GM12865 (cell line): ENCODE results near the gene ITPR2.

Experiments
- DNase-seq: peaks from one replicate; pipeline ENCODE4 v3.0.0; 2010; ENCODE audit warnings: low read depth
- H3K4me3 ChIP-seq: 2 replicates; pipeline ENCODE4 v1.5.1; 2011; ENCODE audit warnings: mild to moderate bottlenecking, low read depth, low read length, control low read depth
- CTCF ChIP-seq: IDR thresholded peaks from 2 replicates; pipeline ENCODE4 v1.5.1; 2011; ENCODE audit warnings: low read length, control low read depth, low read depth, inconsistent platforms; ENCODE audit not compliant: insufficient read depth; ENCODE audit errors: missing control alignments

Gene ITPR2

GRCh38 chr12:26361964-26362363 lies 471.0 kb downstream of the ITPR2 start:
- no peak for TF ChIP-seq CTCF
- no peak for DNase-seq
- H3K4me3 ChIP-seq: no peak overlapping the region

- no peak overlapping the region for H3K4me3 ChIP-seq
- no peak for DNase-seq
These were observed 472.9 kb downstream of the ITPR2 start for GRCh38 chr12:26360062-26360461.

GRCh38 chr12:26359576-26359975 lies 473.4 kb downstream of the ITPR2 start:
- H3K4me3 ChIP-seq: no peak overlapping the region
- no peak for TF ChIP-seq CTCF
- no peak for DNase-seq

More at GRCh38 chr12:26360062-26360461, 472.9 kb downstream of the ITPR2 start:
- no peak for TF ChIP-seq CTCF

- H3K4me3 ChIP-seq: no peak overlapping the region
- DNase-seq: no peak
- no peak for TF ChIP-seq CTCF
These were observed 474.3 kb downstream of the ITPR2 start for GRCh38 chr12:26358651-26359050.

GRCh38 chr12:26347300-26347699 lies 485.7 kb downstream of the ITPR2 start:
- TF ChIP-seq CTCF: no peak
- H3K4me3 ChIP-seq: no peak overlapping the region
- no peak for DNase-seq

GRCh38 chr12:26346736-26347135 lies 486.3 kb downstream of the ITPR2 start:
- no peak for TF ChIP-seq CTCF
- H3K4me3 ChIP-seq: no peak overlapping the region
- DNase-seq: no peak

- no peak for DNase-seq
- no peak overlapping the region for H3K4me3 ChIP-seq
- TF ChIP-seq CTCF: no peak
These were observed 487.5 kb downstream of the ITPR2 start for GRCh38 chr12:26345471-26346003.
